OCI-LY3 (cell line): ENCODE measurements around the gene COMMD10.

Experiments used
- CTCF ChIP-seq: fragments of 200-600, 300-600 bp; sonication (generic); IDR thresholded peaks from 2 replicates; pipeline ENCODE4 v1.5.1; 2014; ENCODE audit warnings: antibody characterized with exemption, low read length, low read depth
- EZH2phosphoT487 ChIP-seq: fragments of 200-600 bp; shearing (Covaris generic); IDR thresholded peaks from 2 replicates; pipeline ENCODE4 v1.6.1; 2018; ENCODE audit warnings: antibody characterized with exemption, mixed run types, low read depth

GRCh38 chr5:116237917-116238500 is 153.2 kb downstream of the COMMD10 start:
- no peak for TF ChIP-seq CTCF
- no peak for TF ChIP-seq EZH2phosphoT487
